ENCODE results near the gene TCOF1. TPM values are rescaled to one million over a fixed set of nuclear protein-coding genes. Genes with fewer than 3 reads are reported as not detected.

Gene TCOF1
- total and polyA plus RNA-seq, 2 experiments from 2014 or later = 86.8 to 165 TPM

- TF ChIP-seq REST (IDR thresholded peaks at IDR 0.05; ENCODE audit: unreplicated experiment) (no peak), CREB1 (CRISPR knock-in tag; IDR thresholded peaks at IDR 0.05; ENCODE audit: low read depth) (no peak), CTCF (conservative IDR thresholded peaks at IDR 0.05; ENCODE audit: low read depth in 2 of 2) (no peak), EZH2phosphoT487 (IDR thresholded peaks at IDR 0.05; ENCODE audit: unreplicated experiment) (no peak), ZNF331 (CRISPR knock-in tag; IDR thresholded peaks at IDR 0.05; ENCODE audit: low read depth) (no peak), ETS1 (IDR thresholded peaks at IDR 0.05) (no peak), ZNF114 (CRISPR knock-in tag; IDR thresholded peaks at IDR 0.05) (no peak)
Measured at GRCh38 chr5:150422075-150422474, 64.6 kb downstream of the TCOF1 start (continued).

GRCh38 chr5:150422758-150423157 lies 65.3 kb downstream of the TCOF1 start:
- Mint-ChIP-seq H3K36me3 (ENCODE audit: low read depth) (no peaks in the 10 kb centered on the region), H3K27ac (no peak overlapping the region), H3K4me3 (no peak overlapping the region), H3K4me1 (peaks cover 8% of the 10 kb centered on the region; the same call in 1 of the 3 replicates), H3K27me3 (ENCODE audit: insufficient read depth, low read depth, poor library complexity) (peaks cover 8% of the 10 kb centered on the region), H3K9me3 (no peaks in the 10 kb centered on the region)
- H4K20me1 ChIP-seq (replicated peaks; ENCODE audit: insufficient read depth) = no peaks in the 10 kb centered on the region
- no peaks in the 10 kb centered on the region for H3K9me2 ChIP-seq (ENCODE audit: insufficient read depth)
- DNase-seq (ENCODE audit: low spot score) (no peak), ATAC-seq (no peak)
- no peaks in the 10 kb centered on the region for H3F3A ChIP-seq (replicated peaks; ENCODE audit: low read depth)
- no peak overlapping the region for H3K4me3 ChIP-seq
- no peak overlapping the region for H3K27ac ChIP-seq (ENCODE audit: low read depth)
- H3K27me3 ChIP-seq (ENCODE audit: insufficient read depth) = no peaks in the 10 kb centered on the region
- no peaks in the 10 kb centered on the region; the same call in 1 of the 2 replicates for H3K4me1 ChIP-seq (ENCODE audit: insufficient read depth)
- H3K4me2 ChIP-seq = no peak overlapping the region
- no peak overlapping the region for H2AFZ ChIP-seq
- no peaks in the 10 kb centered on the region for H3K79me2 ChIP-seq (replicated peaks; ENCODE audit: insufficient read depth)
- no peaks in the 10 kb centered on the region for H3K36me3 ChIP-seq (ENCODE audit: insufficient read depth)
- TF ChIP-seq POLR2AphosphoS5 (IDR thresholded peaks at IDR 0.05; ENCODE audit: low read depth) (no peak), ZNF462 (CRISPR knock-in tag; IDR thresholded peaks at IDR 0.05) (no peak), ZNF331 (CRISPR knock-in tag; IDR thresholded peaks at IDR 0.05; ENCODE audit: low read depth) (no peak), EZH2 (IDR thresholded peaks at IDR 0.05; ENCODE audit: low read depth, unreplicated experiment) (no peak), EZH2phosphoT487 (IDR thresholded peaks at IDR 0.05; ENCODE audit: unreplicated experiment) (no peak), CTCF (conservative IDR thresholded peaks at IDR 0.05; ENCODE audit: low read depth in 2 of 2) (no peak)

All from GM23338 (cell line).